ENCODE measurements around the gene CHST13.

GRCh38 chr3:126580746-126581145 lies 56.8 kb downstream of the CHST13 start:
- TF ChIP-seq, protein P1, sequence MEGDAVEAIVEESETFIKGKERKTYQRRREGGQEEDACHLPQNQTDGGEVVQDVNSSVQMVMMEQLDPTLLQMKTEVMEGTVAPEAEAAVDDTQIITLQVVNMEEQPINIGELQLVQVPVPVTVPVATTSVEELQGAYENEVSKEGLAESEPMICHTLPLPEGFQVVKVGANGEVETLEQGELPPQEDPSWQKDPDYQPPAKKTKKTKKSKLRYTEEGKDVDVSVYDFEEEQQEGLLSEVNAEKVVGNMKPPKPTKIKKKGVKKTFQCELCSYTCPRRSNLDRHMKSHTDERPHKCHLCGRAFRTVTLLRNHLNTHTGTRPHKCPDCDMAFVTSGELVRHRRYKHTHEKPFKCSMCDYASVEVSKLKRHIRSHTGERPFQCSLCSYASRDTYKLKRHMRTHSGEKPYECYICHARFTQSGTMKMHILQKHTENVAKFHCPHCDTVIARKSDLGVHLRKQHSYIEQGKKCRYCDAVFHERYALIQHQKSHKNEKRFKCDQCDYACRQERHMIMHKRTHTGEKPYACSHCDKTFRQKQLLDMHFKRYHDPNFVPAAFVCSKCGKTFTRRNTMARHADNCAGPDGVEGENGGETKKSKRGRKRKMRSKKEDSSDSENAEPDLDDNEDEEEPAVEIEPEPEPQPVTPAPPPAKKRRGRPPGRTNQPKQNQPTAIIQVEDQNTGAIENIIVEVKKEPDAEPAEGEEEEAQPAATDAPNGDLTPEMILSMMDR (IDR thresholded peaks at IDR 0.05; ENCODE audit: borderline replicate concordance, extremely low read depth, low read length, poor library complexity, severe bottlenecking) = no peak
- no peak for TF ChIP-seq EZH2 (IDR thresholded peaks at IDR 0.05; ENCODE audit: borderline replicate concordance, low read depth, low read length, severe bottlenecking)
